WTC11 (cell line): Measurements from ENCODE around the gene RNF150.

Source experiments
- ATF2 ChIP-seq: sonication (generic); formaldehyde crosslinking; IDR thresholded peaks from 2 replicates; pipeline ENCODE4 v1.8.1; 2022; ENCODE audit warnings: low read depth, missing genetic modification reagents, borderline replicate concordance
- CREB1 ChIP-seq: sonication (generic); formaldehyde crosslinking; IDR thresholded peaks from 2 replicates; pipeline ENCODE4 v1.8.0; 2023; ENCODE audit warnings: mild to moderate bottlenecking, missing genetic modification reagents
- CTCF ChIP-seq: fragments of 200-600 bp; IDR thresholded peaks from 2 replicates; pipeline ENCODE4 v1.8.0; 2022; ENCODE audit warnings: antibody characterized with exemption
- ESRRA ChIP-seq: sonication (generic); formaldehyde crosslinking; IDR thresholded peaks from 2 replicates; pipeline ENCODE4 v1.8.1; 2022; ENCODE audit warnings: mild to moderate bottlenecking, missing genetic modification reagents, borderline replicate concordance
- MAX ChIP-seq: sonication (generic); formaldehyde crosslinking; IDR thresholded peaks from 2 replicates; pipeline ENCODE4 v1.8.0; 2022; ENCODE audit warnings: mild to moderate bottlenecking, missing genetic modification reagents
- SMAD3 ChIP-seq: sonication (generic); formaldehyde crosslinking; IDR thresholded peaks from 2 replicates; pipeline ENCODE4 v1.8.0; 2022; ENCODE audit warnings: missing genetic modification reagents, mild to moderate bottlenecking, borderline replicate concordance
- SMAD4 ChIP-seq: sonication (generic); formaldehyde crosslinking; IDR thresholded peaks from 2 replicates; pipeline ENCODE4 v1.8.0; 2022; ENCODE audit warnings: mild to moderate bottlenecking, missing genetic modification reagents
- SP1 ChIP-seq: sonication (generic); formaldehyde crosslinking; conservative IDR thresholded peaks from 2 replicates; pipeline ENCODE4 v1.8.1; 2022; ENCODE audit warnings: missing genetic modification reagents
- TP53 ChIP-seq: sonication (generic); formaldehyde crosslinking; IDR thresholded peaks from 2 replicates; pipeline ENCODE4 v1.8.1; 2023; ENCODE audit warnings: mild to moderate bottlenecking, missing genetic modification reagents
- USF2 ChIP-seq: sonication (generic); formaldehyde crosslinking; IDR thresholded peaks from 2 replicates; pipeline ENCODE4 v1.8.1; 2023; ENCODE audit warnings: mild to moderate bottlenecking, missing genetic modification reagents, moderate library complexity
- TF ChIP-seq, protein P1 (sequence below): sonication (generic); formaldehyde crosslinking; IDR thresholded peaks from 2 replicates; pipeline ENCODE4 v1.8.1; 2022; ENCODE audit warnings: mild to moderate bottlenecking, moderate library complexity, missing genetic modification reagents
- TF ChIP-seq, protein P2 (sequence below): sonication (generic); formaldehyde crosslinking; conservative IDR thresholded peaks from 2 replicates; pipeline ENCODE4 v1.8.1; 2022; ENCODE audit warnings: mild to moderate bottlenecking, missing genetic modification reagents
- TF ChIP-seq, protein P3 (sequence below): sonication (generic); formaldehyde crosslinking; IDR thresholded peaks from 2 replicates; pipeline ENCODE4 v1.8.1; 2023; ENCODE audit warnings: mild to moderate bottlenecking, missing genetic modification reagents

DNA sequence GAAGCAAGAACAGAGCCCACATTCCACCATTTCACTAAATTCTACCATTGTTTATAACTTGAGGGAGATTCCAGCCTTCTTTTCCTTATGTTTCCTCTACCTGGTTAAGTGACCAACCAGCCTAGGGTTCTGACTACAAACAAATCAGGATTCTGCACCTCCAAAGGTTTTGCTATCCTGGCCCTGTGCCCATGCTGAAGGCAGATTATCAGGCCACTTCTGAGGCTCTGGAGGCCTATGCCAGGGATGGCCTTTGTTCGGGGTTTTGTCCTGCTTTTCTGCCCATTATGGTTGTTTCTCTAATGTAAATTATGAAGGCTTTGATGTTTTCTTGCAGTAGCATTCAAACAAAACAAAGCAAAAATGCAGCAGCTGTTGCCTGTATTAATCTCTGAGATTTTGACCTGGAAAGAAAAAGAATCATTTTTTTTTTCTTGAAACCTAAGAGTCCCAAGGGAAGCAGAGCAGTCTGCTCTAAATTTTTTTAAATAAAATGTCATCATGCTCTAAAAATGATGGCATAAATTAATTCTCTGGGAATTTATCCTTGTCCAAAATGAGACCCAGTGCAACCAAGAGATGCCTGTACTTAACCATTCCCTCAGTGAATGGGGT lies 55.6 kb downstream of the RNF150 start:
- TF ChIP-seq TP53 (CRISPR knock-in tag), result no peak
- TF ChIP-seq, protein P1, sequence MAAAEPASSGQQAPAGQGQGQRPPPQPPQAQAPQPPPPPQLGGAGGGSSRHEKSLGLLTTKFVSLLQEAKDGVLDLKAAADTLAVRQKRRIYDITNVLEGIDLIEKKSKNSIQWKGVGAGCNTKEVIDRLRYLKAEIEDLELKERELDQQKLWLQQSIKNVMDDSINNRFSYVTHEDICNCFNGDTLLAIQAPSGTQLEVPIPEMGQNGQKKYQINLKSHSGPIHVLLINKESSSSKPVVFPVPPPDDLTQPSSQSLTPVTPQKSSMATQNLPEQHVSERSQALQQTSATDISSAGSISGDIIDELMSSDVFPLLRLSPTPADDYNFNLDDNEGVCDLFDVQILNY (CRISPR knock-in tag), result no peak
- TF ChIP-seq, protein P2, sequence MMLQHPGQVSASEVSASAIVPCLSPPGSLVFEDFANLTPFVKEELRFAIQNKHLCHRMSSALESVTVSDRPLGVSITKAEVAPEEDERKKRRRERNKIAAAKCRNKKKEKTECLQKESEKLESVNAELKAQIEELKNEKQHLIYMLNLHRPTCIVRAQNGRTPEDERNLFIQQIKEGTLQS (CRISPR knock-in tag), result no peak
- TF ChIP-seq CREB1 (CRISPR knock-in tag), result no peak
- TF ChIP-seq, protein P3, sequence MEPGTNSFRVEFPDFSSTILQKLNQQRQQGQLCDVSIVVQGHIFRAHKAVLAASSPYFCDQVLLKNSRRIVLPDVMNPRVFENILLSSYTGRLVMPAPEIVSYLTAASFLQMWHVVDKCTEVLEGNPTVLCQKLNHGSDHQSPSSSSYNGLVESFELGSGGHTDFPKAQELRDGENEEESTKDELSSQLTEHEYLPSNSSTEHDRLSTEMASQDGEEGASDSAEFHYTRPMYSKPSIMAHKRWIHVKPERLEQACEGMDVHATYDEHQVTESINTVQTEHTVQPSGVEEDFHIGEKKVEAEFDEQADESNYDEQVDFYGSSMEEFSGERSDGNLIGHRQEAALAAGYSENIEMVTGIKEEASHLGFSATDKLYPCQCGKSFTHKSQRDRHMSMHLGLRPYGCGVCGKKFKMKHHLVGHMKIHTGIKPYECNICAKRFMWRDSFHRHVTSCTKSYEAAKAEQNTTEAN (CRISPR knock-in tag), result no peak
- TF ChIP-seq SMAD4 (CRISPR knock-in tag), result no peak
- TF ChIP-seq CTCF, result no peak
- no peak for TF ChIP-seq SMAD3 (CRISPR knock-in tag)
- TF ChIP-seq ESRRA (CRISPR knock-in tag), result no peak
- TF ChIP-seq MAX (CRISPR knock-in tag), result no peak
- TF ChIP-seq ATF2 (CRISPR knock-in tag), result no peak
- TF ChIP-seq USF2 (CRISPR knock-in tag), result no peak
- no peak for TF ChIP-seq SP1 (CRISPR knock-in tag)
